ENCODE results near the gene MMP24OS.
A peak's percentile ranks its signal among the peaks of the same experiment; 100 is the strongest.

The MMP24OS gene

GRCh38 chr20:35277531-35278395, at the start of gene MMP24OS:
TSS of gene MMP24OS (minus strand) at chr20:35278122. CDS start at chr20:35277929, 193 bp downstream.
- peak; percentile 92 for DNase-seq (ENCODE audit: low spot score)

GRCh38 chr20:35327074-35327976, 49.4 kb upstream of the MMP24OS start:
- DNase-seq (ENCODE audit: low spot score): peak; percentile 83

- no peak for DNase-seq (ENCODE audit: low spot score)
Measured at GRCh38 chr20:35326740-35327073, 48.8 kb upstream of the MMP24OS start.

GRCh38 chr20:35326021-35326739, 48.3 kb upstream of the MMP24OS start:
- no peak for DNase-seq (ENCODE audit: low spot score)

DNA sequence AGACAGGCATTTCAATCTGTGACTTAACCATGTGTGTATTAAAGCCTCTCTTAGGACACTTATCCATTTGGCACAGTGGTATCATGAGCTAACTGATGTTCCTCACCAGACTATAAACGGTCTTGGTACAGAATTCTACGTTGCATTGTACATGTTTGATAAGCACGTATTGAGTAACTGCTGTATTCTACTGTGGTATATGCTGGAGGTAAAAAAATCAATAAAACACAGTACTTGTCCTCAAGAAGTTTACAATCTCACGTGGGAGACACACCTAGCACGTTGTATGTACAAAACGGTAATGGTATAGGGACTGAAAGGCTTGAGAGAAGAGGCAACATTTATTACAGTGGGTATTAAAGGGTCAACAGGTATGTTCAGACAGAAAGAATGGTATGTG, 47.5 kb upstream of the MMP24OS start:
- DNase-seq (ENCODE audit: low spot score): no peak

- peak; percentile 98 for DNase-seq (ENCODE audit: low spot score)
Measured at GRCh38 chr20:35320396-35321126, 42.6 kb upstream of the MMP24OS start.

DNA sequence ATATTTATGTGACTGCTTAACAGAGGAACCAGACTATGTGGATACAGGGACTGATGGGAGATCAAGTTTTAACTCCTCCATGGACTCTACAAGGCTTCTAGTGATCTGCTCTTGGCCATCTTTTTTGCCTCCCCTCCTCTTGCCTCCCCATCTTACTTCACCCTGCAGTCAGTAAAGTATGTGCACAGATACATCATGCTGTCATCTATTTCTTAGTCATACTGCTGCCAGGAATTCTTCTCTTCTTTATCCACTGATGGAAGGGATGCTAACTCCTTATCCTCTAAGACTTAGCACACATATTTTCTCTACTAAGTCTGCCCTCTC, 41.9 kb upstream of the MMP24OS start:
- peak; percentile 87 for DNase-seq (ENCODE audit: low spot score)

GRCh38 chr20:35319192-35319870, 41.4 kb upstream of the MMP24OS start:
- DNase-seq (ENCODE audit: low spot score): peak; percentile 91

DNA sequence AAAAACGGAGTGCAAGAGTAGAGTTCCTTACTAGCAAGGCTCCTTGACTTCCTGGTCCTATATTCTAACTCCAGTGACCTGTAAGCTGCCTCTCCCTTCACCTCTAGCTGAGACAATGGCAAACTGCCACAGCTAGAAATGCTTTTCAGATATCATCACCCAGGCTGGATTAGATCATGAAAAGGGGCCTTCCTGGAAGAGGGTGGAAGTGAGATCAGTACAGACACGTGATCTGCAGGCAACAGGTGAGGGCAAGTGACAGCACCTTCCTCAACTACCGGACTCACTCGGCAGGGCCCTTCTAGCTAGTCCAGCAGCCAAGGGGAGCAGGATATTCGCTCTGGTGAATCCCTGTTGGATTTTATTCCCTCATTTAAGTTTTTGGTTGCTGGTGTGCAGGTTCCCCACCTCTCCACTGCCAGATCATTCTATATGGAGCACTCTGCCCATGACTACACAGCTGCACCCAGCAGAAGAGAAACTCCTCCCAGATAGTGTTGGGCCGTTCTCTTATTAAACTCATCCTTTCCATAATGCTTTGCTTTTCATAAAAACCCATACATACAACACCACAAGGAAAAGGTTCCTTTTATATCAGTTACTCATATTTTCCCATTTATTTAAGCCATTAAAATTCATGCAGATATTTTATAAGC, 40.7 kb upstream of the MMP24OS start:
- peak; percentile 100 for DNase-seq (ENCODE audit: low spot score)

GRCh38 chr20:35317416-35318210, 39.7 kb upstream of the MMP24OS start:
- DNase-seq (ENCODE audit: low spot score): peak; percentile 66

DNA sequence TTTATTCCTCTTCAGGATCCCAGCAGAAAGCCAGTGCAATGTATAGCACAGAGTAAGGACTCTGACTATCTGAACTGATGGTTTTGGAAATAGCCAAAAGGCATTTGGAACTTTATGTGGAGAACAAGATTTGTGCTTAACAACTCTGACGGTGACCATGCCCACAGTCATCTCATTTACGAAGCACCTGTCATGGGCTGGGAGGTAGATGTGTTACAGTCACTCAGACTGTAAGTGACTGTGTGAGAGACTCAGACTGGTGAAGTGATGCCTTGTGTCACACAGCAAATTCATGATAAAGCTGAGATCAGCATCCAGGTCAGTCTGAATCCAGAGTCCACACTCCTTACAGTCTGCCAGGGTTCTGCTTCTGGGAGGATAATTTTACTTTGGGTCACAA, 38.2 kb upstream of the MMP24OS start:
- DNase-seq (ENCODE audit: low spot score): peak; percentile 41

DNA sequence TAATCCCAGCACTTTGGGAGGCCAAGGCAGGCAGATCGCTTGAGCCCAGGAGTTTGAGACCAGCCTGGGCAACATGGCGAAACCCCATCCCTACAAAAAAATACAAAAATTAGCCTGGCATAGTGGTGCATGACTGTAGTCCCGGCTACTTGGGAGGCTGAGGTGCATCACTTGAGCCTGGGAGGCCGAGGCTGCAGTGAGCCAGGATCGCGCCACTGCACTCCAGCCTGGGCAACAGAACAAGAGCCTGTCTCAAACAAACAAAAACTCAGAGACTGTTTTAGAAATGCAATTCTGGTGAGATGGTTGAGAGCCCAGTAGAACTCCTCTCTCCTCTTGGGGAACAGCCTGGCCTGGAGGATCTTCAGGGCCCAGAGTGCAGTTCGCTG, 37.7 kb upstream of the MMP24OS start:
- peak; percentile 50 for DNase-seq (ENCODE audit: low spot score)

DNA sequence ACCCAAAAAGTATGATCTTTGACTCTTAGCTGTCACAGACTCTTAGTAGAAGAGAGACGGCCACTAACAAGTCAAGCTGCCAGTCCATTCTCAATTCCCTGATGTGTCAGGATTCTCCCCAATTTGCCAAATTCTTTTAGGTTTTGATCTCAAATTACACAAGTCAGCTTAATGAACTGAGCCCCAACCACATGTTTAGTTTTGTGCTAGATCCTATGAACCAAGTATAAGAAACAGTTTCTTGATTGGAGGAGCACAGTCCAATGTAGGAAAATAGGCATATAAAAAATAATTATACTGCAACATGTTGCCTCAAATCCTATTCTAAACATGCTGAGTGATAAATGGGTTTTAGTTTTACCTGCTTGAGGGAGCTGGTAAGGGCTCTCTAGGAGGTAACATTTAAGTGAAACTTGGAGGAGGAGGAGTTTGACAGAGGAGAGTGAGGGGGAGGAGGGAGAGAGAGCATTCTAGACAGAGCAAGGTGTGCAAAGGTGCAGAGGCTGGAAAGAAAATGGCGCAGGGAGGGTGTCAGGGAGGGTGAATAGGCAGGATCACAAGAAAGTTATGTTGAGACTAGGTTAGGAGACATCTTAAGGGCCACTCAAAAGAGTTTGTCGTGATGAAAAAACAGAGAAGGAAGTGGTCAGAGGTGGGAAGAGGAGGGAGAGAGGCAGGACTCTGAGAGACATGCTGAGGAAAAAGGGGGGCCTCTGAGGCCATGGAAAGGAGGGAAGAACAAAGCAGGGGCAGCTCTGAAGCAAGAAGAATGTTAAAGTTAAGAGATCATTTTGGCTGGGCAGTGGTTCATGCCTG, 37.1 kb upstream of the MMP24OS start:
- no peak for DNase-seq (ENCODE audit: low spot score)

DNA sequence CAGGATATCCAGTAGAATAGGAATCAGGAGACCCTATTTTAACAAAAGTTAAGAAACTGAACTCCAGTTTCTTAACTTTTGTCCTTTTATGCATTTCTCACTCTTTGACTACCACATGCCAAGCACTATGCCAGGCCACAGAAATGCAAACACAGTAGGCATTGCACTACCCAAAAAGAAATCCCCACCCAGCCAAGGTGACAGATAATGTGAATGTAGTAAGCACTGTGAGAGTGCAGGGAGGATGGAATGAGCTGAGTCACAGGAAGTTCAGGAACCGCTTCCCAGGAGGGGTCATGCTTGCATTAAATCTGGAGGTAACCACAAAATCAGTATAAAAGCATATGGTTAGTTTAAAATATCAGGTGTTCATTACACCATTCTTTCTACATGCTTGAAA, 34.4 kb upstream of the MMP24OS start:
- DNase-seq (ENCODE audit: low spot score): peak; percentile 92

DNA sequence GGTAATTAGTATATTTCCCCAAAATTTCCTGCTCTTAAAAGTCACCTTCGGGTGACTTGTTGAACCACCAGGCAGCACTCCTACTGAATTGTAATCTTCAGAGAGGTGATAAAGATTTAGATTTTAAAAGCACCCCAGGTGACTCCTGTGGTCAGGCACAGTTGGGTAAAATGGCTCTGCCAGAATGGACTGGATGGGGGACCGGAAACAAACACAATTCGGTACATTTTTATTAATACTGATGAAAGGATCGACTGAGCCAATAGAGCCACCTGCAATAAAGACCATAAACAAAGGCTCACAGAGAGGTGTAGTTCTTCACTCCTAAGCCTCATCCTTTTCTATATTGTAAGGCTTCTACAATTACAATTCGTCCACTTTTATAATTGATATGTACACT, 33.9 kb upstream of the MMP24OS start:
- no peak for DNase-seq (ENCODE audit: low spot score)

- DNase-seq (ENCODE audit: low spot score): peak; percentile 90
Measured at GRCh38 chr20:35311409-35311808, 33.5 kb upstream of the MMP24OS start.

DNA sequence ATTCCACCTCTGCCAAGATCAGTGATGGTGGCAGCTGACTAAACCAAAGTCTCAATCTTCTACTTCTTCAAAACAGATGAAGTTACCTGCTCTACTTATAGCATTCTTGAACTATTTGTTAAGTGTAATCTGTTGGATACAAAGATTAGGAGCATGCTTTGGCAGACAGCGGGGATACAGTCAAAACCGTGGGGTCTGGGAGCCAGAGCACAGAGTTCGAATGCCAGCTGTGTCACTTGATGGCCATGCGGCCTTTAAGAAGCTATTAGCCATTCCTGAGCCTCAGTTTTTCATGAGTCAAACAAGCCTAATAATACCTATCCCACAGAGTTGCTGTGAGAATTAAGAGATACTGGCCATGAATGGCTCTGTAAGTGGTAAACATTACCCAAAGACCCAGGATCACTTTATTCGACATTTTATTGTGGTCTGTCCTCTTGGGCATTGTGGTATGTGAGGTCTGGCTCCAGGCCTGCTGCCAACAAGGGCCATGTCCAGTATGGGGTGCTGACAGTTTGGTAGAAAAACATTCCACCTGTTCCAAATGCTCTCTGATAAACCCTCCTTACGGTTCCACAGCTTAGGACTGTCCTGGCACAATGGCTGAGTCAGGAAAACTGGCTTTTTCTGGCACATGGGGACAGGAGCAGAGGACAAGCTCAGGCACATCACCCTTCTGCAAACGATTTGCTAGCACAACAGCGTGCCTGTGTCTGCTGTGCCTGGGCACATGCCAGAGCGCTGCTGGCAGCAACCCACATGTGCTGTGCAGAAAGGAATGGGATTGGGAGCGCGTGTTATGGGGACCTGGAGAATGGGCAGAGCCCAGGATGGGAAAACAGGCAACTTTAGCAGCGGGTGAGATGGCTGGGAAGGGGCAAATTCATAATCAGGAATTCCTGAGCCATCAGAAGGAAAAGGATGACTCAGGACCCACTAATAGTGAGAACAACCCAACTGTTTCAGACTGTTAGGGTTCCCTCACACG, 30.0 kb upstream of the MMP24OS start:
- peak; percentile 93 for DNase-seq (ENCODE audit: low spot score)

Measured in kidney tubule cell (primary cell).